ENCODE data around the gene TICAM1. TPM values are rescaled to one million over a fixed set of nuclear protein-coding genes. Genes with fewer than 3 reads are reported as not detected.

The TICAM1 gene
- total and polyA plus RNA-seq, 2 of the 13 experiments (the other 11 are each of a cell fraction or from before 2014, with no cell fraction given): 0.33 to 0.95 TPM

DNA sequence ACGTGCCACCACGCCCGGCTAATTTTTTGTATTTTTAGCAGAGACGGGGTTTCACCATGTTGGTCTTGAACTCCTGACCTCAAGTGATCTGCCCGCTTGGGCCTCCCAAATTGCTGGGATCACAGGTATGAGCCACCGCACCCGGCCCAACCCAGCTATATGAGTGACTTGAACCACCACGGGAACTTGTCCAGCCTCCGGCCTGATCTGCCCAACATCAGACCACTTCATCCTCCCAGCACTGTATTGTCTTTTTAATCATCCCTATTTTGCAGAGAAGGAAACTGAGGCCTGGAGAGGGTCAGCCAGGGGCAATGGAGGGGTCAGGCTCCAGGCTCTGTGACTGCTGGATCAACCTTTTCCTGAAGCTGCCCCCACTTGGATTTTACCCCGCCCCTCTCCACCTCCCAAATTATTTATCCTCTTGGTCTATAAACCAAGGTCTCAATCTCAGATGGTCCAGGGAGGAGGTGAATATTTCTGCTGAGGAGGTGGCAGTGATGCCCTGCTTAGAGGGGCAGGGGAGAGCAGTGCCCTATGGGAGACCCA is 36.8 kb upstream of the TICAM1 start (continued):
- TF ChIP-seq ZMYM2 (CRISPR knock-in tag; IDR thresholded peaks at IDR 0.05) (0 out of 2 replicates have a peak, but pooled peaks have one; percentile 78), ZNF292 (CRISPR knock-in tag; IDR thresholded peaks at IDR 0.05; ENCODE audit: borderline replicate concordance, low read depth) (no peak), ZNF350 (CRISPR knock-in tag; IDR thresholded peaks at IDR 0.05; ENCODE audit: borderline replicate concordance, low read depth) (no peak), ZNF253 (CRISPR knock-in tag; IDR thresholded peaks at IDR 0.05; ENCODE audit: borderline replicate concordance) (no peak), ARID5B (CRISPR knock-in tag; IDR thresholded peaks at IDR 0.05) (no peak), ZNF337 (CRISPR knock-in tag; IDR thresholded peaks at IDR 0.05; ENCODE audit: borderline replicate concordance, low read depth) (0 out of 2 replicates have a peak, but pooled peaks have one; percentile 15), DR1 (CRISPR knock-in tag; IDR thresholded peaks at IDR 0.05) (no peak)
- TF ChIP-seq, protein P1, sequence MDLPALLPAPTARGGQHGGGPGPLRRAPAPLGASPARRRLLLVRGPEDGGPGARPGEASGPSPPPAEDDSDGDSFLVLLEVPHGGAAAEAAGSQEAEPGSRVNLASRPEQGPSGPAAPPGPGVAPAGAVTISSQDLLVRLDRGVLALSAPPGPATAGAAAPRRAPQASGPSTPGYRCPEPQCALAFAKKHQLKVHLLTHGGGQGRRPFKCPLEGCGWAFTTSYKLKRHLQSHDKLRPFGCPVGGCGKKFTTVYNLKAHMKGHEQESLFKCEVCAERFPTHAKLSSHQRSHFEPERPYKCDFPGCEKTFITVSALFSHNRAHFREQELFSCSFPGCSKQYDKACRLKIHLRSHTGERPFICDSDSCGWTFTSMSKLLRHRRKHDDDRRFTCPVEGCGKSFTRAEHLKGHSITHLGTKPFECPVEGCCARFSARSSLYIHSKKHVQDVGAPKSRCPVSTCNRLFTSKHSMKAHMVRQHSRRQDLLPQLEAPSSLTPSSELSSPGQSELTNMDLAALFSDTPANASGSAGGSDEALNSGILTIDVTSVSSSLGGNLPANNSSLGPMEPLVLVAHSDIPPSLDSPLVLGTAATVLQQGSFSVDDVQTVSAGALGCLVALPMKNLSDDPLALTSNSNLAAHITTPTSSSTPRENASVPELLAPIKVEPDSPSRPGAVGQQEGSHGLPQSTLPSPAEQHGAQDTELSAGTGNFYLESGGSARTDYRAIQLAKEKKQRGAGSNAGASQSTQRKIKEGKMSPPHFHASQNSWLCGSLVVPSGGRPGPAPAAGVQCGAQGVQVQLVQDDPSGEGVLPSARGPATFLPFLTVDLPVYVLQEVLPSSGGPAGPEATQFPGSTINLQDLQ (CRISPR knock-in tag; IDR thresholded peaks at IDR 0.05): 0 out of 2 replicates have a peak, but pooled peaks have one; percentile 18

Measured in HepG2 (cell line).